HUES6 (cell line): ENCODE measurements around the gene HS6ST1.

ENCODE experiments used
- H3K27ac ChIP-seq: 2 replicates; pipeline ENCODE4 v1.7.0; 2013; ENCODE audit warnings: low read depth, mild to moderate bottlenecking, low read length, inconsistent platforms
- H3K27me3 ChIP-seq: 2 replicates; pipeline ENCODE4 v1.6.1; 2013; ENCODE audit warnings: low read length; ENCODE audit not compliant: control insufficient read depth, insufficient read depth
- H3K36me3 ChIP-seq: 2 replicates; pipeline ENCODE4 v1.6.1; 2013; ENCODE audit warnings: low read length; ENCODE audit not compliant: control insufficient read depth, insufficient read depth
- H3K4me1 ChIP-seq: 2 replicates; pipeline ENCODE4 v1.6.1; 2013; ENCODE audit warnings: low read length; ENCODE audit not compliant: control insufficient read depth, insufficient read depth
- H3K4me3 ChIP-seq: 2 replicates; pipeline ENCODE4 v1.5.1; 2013; ENCODE audit warnings: low read depth, low read length
- H3K9ac ChIP-seq: one replicate; pipeline ENCODE4 v1.6.1; 2013; ENCODE audit warnings: mild to moderate bottlenecking, low read length
- H3K9me3 ChIP-seq: 2 replicates; pipeline ENCODE4 v1.6.1; 2013; ENCODE audit warnings: low read depth, low read length; ENCODE audit not compliant: control insufficient read depth, insufficient read depth

HS6ST1 gene

DNA sequence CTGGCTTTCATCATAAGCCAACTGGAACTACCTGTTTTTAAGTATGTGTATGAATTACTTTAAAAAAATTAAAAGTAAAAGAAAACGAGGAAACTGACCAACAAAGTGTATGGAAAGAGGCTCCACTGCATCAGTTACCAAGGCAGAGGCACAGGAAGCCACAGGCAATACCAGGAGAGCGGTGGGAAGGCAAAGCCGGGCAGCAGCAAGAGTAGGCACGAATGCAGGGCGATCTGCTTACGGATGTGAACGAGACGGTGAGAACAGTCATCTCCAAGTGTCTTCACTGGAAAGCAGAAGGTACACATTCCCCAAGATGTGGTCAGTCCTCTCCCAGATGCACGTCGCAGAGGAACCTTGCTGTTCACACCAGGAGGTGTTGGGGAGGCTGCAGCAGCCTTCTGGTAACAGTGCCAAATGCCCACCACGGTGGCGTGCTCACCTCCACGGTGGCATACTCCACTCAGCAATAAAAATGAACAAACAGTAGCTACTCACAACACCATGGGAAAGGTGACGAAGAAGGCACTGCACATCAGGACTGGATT, 43.1 kb downstream of the HS6ST1 start:
- Histone ChIP-seq H3K4me1 (peaks cover 4% of the 10 kb centered on the region; the same call in 1 of the 2 replicates), H3K27ac (no peak overlapping the region), H3K9ac (no peak overlapping the region), H3K27me3 (no peaks in the 10 kb centered on the region), H3K4me3 (no peak overlapping the region), H3K36me3 (peaks cover 26% of the 10 kb centered on the region), H3K9me3 (peaks cover 4% of the 10 kb centered on the region; the same call in 1 of the 2 replicates)

GRCh38 chr2:128274218-128274617, 44.5 kb downstream of the HS6ST1 start:
- Histone ChIP-seq H3K9ac (no peak overlapping the region), H3K36me3 (peaks cover 29% of the 10 kb centered on the region), H3K27ac (no peak overlapping the region), H3K4me3 (no peak overlapping the region), H3K9me3 (peaks cover 4% of the 10 kb centered on the region; the same call in 1 of the 2 replicates), H3K4me1 (peaks cover 4% of the 10 kb centered on the region; the same call in 1 of the 2 replicates), H3K27me3 (no peaks in the 10 kb centered on the region)

GRCh38 chr2:128273469-128274081, 45.1 kb downstream of the HS6ST1 start:
- Histone ChIP-seq H3K9me3 (peaks cover 4% of the 10 kb centered on the region; the same call in 1 of the 2 replicates), H3K4me3 (no peak overlapping the region), H3K27ac (no peak overlapping the region), H3K4me1 (peaks cover 4% of the 10 kb centered on the region; the same call in 1 of the 2 replicates), H3K36me3 (peaks cover 34% of the 10 kb centered on the region), H3K9ac (no peak overlapping the region), H3K27me3 (peaks cover 1% of the 10 kb centered on the region; the same call in 1 of the 2 replicates)

GRCh38 chr2:128272601-128273468, 45.8 kb downstream of the HS6ST1 start:
- H3K27me3 ChIP-seq, result peaks cover 3% of the 10 kb centered on the region
- H3K36me3 ChIP-seq, result peaks cover 34% of the 10 kb centered on the region
- no peak overlapping the region for H3K9ac ChIP-seq
- peaks cover 4% of the 10 kb centered on the region; the same call in 1 of the 2 replicates for H3K4me1 ChIP-seq
- H3K4me3 ChIP-seq, result no peak overlapping the region
- no peak overlapping the region for H3K27ac ChIP-seq
- H3K9me3 ChIP-seq, result peaks cover 4% of the 10 kb centered on the region; the same call in 1 of the 2 replicates

DNA sequence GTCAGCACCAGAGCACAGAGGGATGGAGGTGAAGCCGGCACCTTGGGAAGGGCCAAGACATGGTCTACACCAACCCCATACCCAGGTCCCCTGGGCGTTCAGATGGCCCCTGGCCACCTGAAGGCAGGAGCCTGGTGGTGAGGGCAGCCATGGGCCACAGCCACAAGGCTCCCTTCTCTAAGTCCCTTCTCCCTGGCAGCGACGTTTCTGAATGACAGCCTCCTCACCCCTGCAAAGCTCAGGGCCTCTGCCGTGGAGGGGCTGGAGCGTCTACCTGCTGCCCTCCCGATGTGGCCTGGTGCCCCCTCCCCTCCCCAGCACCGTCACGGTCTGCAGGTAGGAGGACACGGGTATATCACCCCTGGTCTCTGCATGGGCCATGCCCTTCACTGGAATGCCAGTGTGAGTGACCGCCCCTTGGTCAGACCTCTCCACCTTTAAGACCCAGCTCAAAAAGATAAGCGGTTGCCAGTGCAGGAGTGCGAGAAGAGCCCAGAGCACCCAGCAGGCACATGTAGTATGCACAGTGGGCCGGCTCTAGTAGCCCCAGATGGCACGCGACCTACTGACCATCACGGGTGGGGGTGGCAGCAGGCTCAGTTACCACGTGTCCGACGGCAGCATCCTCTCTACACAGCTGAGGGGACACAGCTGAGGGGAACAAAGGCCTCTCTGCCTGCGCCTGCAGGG, 46.6 kb downstream of the HS6ST1 start:
- Histone ChIP-seq H3K9me3 (peaks cover 4% of the 10 kb centered on the region; the same call in 1 of the 2 replicates), H3K9ac (no peak overlapping the region), H3K4me3 (no peak overlapping the region), H3K4me1 (peaks cover 4% of the 10 kb centered on the region; the same call in 1 of the 2 replicates), H3K36me3 (peaks cover 34% of the 10 kb centered on the region), H3K27me3 (peaks cover 3% of the 10 kb centered on the region), H3K27ac (no peak overlapping the region)

DNA sequence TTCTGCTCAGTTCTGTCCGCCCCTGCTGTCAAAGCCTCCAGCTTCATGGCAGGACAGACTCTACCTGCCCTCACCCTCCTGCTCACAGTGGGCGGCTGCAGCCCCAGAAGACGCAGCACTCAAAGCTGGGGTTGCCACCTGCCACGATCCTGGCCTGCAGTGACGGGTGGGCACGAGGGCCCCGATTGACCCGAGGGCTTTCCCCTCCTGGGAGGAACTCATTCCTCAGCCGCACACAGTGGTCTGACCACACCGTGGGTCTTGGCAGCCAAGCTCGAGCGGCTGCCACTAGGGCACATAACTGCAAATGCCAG, 47.1 kb downstream of the HS6ST1 start:
- no peak overlapping the region for H3K9ac ChIP-seq
- peaks cover under 1% of the 10 kb centered on the region; the same call in 1 of the 2 replicates for H3K4me1 ChIP-seq
- H3K4me3 ChIP-seq, result no peak overlapping the region
- H3K36me3 ChIP-seq, result peaks cover 34% of the 10 kb centered on the region
- no peak overlapping the region for H3K27ac ChIP-seq
- peaks cover 4% of the 10 kb centered on the region; the same call in 1 of the 2 replicates for H3K9me3 ChIP-seq
- H3K27me3 ChIP-seq, result peaks cover 3% of the 10 kb centered on the region

DNA sequence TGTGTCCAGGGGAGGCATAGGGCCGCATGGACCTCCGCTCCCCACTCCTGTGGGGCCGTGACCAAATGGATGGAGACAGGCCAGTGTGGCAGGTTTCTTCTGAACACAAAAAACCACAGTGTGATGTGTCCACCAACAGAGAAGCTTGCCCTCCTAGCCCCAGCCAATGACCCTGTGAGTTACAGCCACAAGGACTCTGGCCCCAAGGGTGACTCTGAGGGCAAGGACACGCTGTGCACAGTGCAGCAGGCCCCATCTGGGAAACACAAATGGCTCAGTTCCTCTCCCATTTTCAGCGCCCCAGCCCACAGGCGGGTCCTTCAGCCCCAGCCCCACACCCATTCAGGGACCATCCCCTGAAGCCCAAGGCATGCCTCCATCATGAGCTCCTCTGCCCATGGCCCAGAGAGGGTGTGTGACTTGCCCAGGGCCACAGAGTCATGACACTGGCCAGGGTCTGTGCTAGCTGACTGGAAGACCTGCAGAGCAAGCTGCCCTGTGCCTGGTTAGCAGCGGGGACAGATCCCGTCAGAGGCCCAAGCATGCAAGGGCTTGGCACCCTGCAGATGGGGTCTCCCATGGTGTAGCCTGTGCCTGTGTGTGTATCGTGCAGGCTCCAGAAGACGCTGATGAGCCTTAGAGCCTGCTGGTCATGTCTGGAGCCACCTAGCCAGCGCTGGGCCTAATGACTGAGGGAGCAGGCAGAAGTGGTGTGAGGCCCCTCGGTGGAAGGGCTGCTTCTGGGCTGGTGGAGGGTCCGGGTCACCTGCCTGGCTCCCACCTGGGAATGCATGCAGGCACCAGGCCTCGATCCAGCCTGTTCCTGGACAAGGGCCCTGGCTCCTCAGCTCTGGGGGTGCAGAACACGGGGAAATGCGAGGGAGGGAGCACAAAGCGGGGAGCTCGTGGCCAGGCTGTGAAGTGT, 47.7 kb downstream of the HS6ST1 start:
- Histone ChIP-seq H3K4me3 (no peak overlapping the region), H3K9ac (no peak overlapping the region), H3K4me1 (no peaks in the 10 kb centered on the region), H3K36me3 (peaks cover 36% of the 10 kb centered on the region), H3K9me3 (peaks cover 4% of the 10 kb centered on the region; the same call in 1 of the 2 replicates), H3K27ac (no peak overlapping the region), H3K27me3 (peaks cover 3% of the 10 kb centered on the region)

DNA sequence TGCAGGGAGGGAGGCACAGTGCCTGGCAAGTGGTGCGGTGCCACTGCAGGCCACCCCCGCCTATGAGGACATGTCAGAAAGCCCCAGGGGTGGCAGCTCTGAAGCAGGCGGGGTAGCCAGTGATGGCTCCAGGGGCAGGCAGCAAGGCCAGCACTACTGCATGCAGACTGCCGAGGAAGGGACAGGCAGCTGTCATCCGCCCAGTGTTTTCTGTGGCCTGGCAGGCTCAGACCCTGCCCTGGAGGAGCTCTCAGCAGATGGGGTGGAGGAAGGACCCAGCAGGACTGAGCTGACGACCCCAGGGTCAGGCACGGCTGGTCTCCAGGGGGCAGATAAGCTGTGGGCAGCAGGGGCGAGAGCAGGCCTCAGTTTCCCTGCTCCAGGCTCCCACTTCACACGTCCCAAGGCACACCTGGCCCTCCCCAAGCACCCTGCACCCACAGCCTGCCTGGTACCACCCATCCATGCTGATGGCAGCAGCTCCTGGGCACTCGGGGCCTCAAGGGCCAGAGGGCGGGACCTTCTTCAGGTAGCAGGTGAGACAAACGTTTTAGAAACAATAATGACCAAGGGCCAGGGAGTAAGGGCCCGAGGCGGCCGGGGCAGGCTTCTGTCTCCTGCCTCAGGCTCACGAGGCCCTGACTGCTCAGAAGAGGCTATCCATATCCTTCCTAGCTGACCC, 48.5 kb downstream of the HS6ST1 start:
- no peak overlapping the region for H3K27ac ChIP-seq
- H3K9me3 ChIP-seq, result peaks cover 4% of the 10 kb centered on the region; the same call in 1 of the 2 replicates
- H3K27me3 ChIP-seq, result peaks cover 3% of the 10 kb centered on the region
- peaks cover 29% of the 10 kb centered on the region for H3K36me3 ChIP-seq
- no peak overlapping the region for H3K9ac ChIP-seq
- H3K4me3 ChIP-seq, result no peak overlapping the region
- no peaks in the 10 kb centered on the region for H3K4me1 ChIP-seq

DNA sequence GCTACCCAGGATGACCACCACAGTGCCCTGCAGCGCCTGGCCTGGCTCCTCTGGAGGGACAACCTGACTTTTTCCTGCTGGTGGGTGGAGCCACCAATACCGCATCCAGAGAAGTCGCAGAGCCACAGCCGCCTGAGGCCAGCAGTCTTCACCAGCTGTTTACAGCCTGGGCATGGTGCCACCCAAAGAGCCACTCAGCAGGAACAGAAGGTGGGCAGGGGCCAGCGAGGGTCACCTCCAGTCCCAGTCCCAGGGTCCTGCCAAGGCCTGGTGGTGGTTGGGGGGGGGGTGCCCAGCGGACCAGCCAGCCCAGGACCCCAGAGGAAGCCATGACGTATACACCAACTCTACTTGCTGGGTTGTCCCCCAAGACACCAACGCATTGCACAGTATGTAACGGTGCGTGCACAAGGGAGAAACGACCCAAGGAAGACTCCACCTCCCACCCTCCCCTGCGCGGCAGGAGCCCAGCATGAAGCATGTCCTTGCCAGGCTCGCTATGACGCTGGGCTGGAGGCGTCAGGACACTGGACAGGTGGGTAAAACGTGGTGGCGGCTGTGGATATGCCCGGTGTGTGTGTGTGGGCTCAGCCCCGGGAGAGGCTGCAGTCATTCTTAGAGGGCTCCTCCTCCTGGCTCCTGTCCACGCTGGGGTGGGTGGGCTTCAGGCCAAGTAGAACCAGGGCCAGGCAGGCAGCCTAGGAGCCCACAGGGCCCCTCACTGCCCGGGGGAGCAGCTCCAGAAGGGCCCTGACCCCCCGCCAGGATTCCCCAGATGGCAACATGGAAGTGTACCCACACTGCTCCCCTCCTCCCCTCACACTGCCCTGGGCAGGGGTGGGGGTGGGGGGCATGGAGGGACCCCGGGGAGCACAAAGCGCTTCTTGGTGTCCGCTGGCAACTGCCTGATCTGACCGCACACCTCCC, 49.3 kb downstream of the HS6ST1 start:
- Histone ChIP-seq H3K4me1 (no peaks in the 10 kb centered on the region), H3K36me3 (peaks cover 24% of the 10 kb centered on the region), H3K4me3 (no peak overlapping the region), H3K27me3 (peaks cover 3% of the 10 kb centered on the region), H3K9me3 (no peaks in the 10 kb centered on the region; the same call in 1 of the 2 replicates), H3K27ac (no peak overlapping the region), H3K9ac (no peak overlapping the region)
